ENCODE measurements around the gene GRK4. TPM values are rescaled to one million over a fixed set of nuclear protein-coding genes. Genes with fewer than 3 reads are reported as not detected.

GRK4 gene
- total and polyA plus RNA-seq, 7 donors = 0.60 to 10.2 (median 3.9) TPM

- 94 to 95% methylated on average over 10 of the region's 10 CpGs for WGBS, 2 donors
- Histone ChIP-seq H3K36me3 (peaks cover 0 to 27% (median 2%) of the 10 kb centered on the region in 4 donors), H3K9me3 (no peaks in the 10 kb centered on the region), H3K4me3 (no peak overlapping the region), H3K27ac (no peak overlapping the region), H3K4me1 (no peaks in the 10 kb centered on the region), H3K27me3 (no peaks in the 10 kb centered on the region)
- intact Hi-C loops (cut with DNase I) = no loop called here
- no peak for TF ChIP-seq CTCF (IDR thresholded peaks at IDR 0.05)
- TF ChIP-seq POLR2AphosphoS5 (IDR thresholded peaks at IDR 0.05) = no peak
- TF ChIP-seq EP300 (IDR thresholded peaks at IDR 0.05) = no peak
- TF ChIP-seq POLR2A (IDR thresholded peaks at IDR 0.05) = no peak
- no peak for DNase-seq
Observed at GRCh38 chr4:3085948-3086670, 122.7 kb downstream of the GRK4 start.

GRCh38 chr4:3087115-3087797, 123.9 kb downstream of the GRK4 start:
- no peaks in the 10 kb centered on the region for H3K27me3 ChIP-seq
- H3K27ac ChIP-seq = no peak overlapping the region
- no peak overlapping the region for H3K4me3 ChIP-seq
- intact Hi-C loops (cut with DNase I) = no loop called here
- TF ChIP-seq POLR2A (IDR thresholded peaks at IDR 0.05) (no peak), EP300 (IDR thresholded peaks at IDR 0.05) (no peak), CTCF (IDR thresholded peaks at IDR 0.05) (no peak), POLR2AphosphoS5 (IDR thresholded peaks at IDR 0.05) (no peak)
- no peaks in the 10 kb centered on the region for H3K4me1 ChIP-seq
- 88 to 95% methylated on average over 4 of the region's 4 CpGs for WGBS, 2 donors
- peaks cover 0 to 27% (median 2%) of the 10 kb centered on the region in 4 donors for H3K36me3 ChIP-seq
- no peaks in the 10 kb centered on the region for H3K9me3 ChIP-seq
- DNase-seq = no peak

Small RNAs within 50 kb of the gene (small RNA-seq; reads per million reads assigned to genes)
- gene RF02134 = 0 reads per million in 3 donors
- gene RF02135 = 0 reads per million in 3 donors
- gene RNU6-204P = 0 reads per million in 3 donors

Other genes starting within 250 kb of the GRK4 start
- gene TNIP2, start 207.2 kb upstream of the GRK4 start, total RNA-seq = 10 to 100 TPM; 56.3 to 68.8 (median 66.9) TPM
- 10 to 100 TPM; 51.7 to 65.0 (median 51.8) TPM for gene TNIP2, start 207.2 kb upstream of the GRK4 start, polyA plus RNA-seq
- gene SH3BP2, start 170.5 kb upstream of the GRK4 start, total RNA-seq = 10 to 100 TPM; 18.4 to 49.3 (median 24.2) TPM
- gene SH3BP2, start 170.5 kb upstream of the GRK4 start, polyA plus RNA-seq = 10 to 100 TPM; 18.6 to 82.4 (median 35.6) TPM
- 100 to 1,000 TPM; 166 to 378 (median 183) TPM for gene ADD1, start 119.7 kb upstream of the GRK4 start, total RNA-seq
- gene ADD1, start 119.7 kb upstream of the GRK4 start, polyA plus RNA-seq = 100 to 1,000 TPM; 113 to 162 (median 120) TPM
- 10 to 100 TPM; 12.5 to 19.1 (median 15.1) TPM for gene NOP14, start 165 bp upstream of the GRK4 start, total RNA-seq
- gene NOP14, start 165 bp upstream of the GRK4 start, polyA plus RNA-seq = 10 to 100 TPM; 10.4 to 26.0 (median 12.6) TPM
- gene HTT-AS, start 111.0 kb downstream of the GRK4 start, total RNA-seq = not detected
- gene HTT-AS, start 111.0 kb downstream of the GRK4 start, polyA plus RNA-seq = not detected
- 10 to 100 TPM; 17.0 to 41.5 (median 26.5) TPM for gene HTT, start 111.1 kb downstream of the GRK4 start, total RNA-seq
- 10 to 100 TPM in 1 of 3 donors, 1 to 10 TPM in 2; 6.5 to 29.4 (median 7.8) TPM for gene HTT, start 111.1 kb downstream of the GRK4 start, polyA plus RNA-seq